Non-pigmented ciliary epithelial cell (primary cell): ENCODE results near the gene DOP1B.
"Not testable (repeated sequence)": the region's sequence is repeated elsewhere in the genome, so short reads cannot be mapped to it uniquely, and the experiment has no call there.

ENCODE experiments used
- DNase-seq: peaks from one replicate; pipeline ENCODE4 v3.0.0-alpha.2; 2010; ENCODE audit warnings: low read depth

Gene DOP1B

DNA sequence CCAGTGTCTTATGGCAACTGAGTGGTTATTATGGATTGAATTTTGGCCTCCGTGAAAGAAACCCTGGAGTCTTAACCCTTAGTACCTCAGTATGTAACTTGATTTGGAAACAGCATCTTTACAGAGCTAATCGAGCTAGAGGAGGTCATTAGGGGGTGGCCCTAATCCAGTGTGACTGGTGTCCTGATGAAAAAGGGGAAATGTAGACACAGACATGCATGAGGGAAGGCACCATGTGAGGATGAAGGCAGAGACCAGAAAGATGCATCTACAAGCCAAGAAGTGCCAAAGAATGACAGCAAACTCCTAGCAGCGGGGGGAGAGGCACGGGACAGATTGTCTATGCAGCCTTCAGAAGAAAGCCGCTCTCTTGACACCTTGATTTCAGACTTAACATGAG is 14.7 kb downstream of the DOP1B start:
- no peak for DNase-seq

GRCh38 chr21:36171741-36172331 is 15.2 kb downstream of the DOP1B start:
- DNase-seq, result no peak

- DNase-seq, result no peak
Measured at GRCh38 chr21:36174780-36175179, 18.2 kb downstream of the DOP1B start.

DNA sequence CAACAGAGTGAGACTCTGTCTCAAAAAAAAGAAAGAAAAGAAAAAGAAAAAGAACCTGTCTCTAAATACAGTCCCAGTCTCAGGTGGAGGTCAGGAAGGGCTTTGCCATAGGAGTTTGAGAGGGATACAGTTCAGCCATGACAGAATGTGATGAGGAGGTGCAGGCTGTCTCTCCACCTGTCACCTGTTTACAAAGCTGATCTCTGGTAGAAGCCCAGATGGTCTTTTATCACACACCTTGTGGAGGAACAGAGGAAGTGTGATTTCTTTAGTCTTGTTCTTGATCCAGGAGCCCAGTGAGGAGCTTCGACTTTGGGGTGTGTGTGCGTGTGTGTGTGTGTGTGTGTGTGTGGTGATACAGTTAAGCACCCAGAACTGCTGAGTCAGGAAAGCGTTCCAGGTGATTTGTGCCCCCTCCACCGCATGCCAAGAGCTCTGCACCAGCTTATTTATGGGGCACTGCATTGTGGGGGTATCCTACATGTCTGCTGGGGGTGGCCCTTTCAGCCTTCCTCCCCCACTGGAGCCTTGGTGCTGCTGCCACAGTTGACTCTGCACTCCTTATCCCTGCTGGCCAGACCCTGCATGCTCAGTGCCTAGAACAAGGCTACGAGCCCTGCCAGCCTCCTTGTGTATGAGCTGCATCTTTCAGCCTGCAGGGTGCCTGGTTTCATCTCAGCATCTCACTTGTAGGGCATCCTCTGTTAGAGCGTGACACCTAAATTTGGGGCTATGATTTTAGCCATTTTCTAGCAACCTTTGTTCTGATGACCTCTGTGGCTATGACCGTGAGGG is 19.3 kb downstream of the DOP1B start:
- DNase-seq, result no peak

DNA sequence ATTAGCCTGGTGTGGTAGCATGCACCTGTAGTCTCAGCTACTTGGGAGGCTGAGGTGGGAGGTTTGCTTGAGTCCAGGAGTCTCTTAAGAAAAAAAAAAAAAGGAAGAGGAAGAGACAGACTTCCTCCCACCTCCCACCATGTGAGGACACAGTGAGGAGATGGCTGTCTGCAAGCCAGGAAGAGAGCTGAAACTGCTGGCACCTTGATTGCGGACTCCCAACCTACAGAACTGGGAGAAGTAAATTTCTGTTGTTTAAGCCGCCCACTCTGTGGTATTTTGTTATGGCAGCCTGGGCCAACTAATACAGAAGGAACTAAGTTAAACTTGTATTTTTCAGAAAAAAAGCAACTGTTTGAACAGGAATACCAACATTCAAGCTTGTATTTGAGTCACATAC is 21.7 kb downstream of the DOP1B start:
- no peak for DNase-seq

DNA sequence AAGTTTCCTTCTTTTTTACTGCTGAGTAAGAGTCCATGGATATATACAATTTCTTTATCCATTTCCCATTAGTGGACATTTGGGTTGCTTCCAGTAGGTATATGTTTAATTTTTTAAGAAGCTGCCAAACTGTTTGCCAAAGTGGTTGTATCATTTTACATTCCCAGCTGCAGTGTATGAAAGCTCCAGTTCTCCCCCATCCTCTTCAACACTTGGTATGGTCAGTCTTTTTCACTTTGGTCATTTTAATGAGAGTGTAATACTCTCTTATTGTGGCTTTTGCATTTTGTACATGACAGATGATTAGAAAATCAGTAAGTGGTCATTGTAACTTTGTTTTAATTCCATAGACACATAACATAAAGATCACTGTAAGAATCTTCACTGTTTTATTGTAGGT is 22.5 kb downstream of the DOP1B start:
- no peak for DNase-seq

- DNase-seq, result no peak
Measured at GRCh38 chr21:36180963-36181362, 24.3 kb downstream of the DOP1B start.

- no peak for DNase-seq
Measured at GRCh38 chr21:36183144-36183795, 26.6 kb downstream of the DOP1B start.

DNA sequence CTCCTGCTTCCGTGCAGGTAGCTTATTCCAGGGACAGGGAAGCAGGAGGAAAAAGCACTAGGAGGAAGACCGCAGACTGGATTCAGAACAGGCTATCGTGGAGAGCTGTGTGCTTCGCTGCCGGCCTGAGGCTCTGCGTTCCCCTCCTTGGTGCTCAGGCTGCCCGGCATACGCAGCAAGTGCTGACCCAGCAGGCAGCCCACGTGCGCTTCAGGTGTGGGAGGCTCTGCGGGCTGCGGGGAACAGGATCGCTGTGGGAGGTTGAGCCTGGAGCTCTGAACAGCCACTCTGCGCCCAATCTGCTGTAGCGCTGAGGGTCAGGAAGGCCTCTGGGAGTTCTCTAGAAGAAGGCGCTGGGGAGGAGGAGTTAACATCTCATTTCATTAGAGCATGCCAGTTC is 27.9 kb downstream of the DOP1B start:
- no peak for DNase-seq

DNA sequence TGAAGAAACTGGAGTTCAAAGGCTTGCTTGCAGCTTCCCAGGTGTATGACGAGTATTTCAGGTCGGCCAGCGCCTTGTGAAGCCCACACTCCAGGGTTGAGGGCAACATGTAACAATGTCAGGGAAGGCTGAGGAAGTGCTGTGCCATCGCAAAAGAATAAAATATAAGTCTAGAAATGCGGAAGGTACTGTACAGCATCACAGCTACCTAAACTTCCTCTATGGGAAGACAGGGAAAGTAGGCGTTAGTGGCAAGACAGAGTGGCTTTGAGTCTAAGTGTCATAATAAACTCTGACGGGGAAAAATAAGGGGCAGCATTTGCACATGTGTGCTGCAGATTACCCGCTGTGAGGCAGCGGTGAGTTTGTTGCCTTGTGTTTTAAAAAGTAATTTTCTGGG is 28.9 kb downstream of the DOP1B start:
- DNase-seq, result no peak

DNA sequence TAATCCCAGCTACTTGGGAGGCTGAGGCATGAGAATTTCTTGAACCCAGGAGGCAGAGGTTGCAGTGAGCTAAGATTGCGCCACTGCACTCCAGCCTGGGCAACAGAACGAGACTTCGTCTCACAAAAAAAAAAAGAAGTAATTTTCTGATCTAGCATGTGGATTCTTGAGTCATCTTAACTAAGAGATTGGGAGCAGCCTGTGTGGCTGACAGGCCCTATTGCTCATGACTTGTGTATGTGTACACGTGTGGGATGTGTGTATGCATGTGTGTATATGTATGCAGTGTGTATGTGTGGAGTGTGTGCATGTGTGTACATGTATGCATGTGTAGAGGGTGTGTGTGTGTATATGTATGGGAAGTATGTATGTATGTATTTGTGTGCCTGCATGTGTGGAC is 29.5 kb downstream of the DOP1B start:
- no peak for DNase-seq

DNA sequence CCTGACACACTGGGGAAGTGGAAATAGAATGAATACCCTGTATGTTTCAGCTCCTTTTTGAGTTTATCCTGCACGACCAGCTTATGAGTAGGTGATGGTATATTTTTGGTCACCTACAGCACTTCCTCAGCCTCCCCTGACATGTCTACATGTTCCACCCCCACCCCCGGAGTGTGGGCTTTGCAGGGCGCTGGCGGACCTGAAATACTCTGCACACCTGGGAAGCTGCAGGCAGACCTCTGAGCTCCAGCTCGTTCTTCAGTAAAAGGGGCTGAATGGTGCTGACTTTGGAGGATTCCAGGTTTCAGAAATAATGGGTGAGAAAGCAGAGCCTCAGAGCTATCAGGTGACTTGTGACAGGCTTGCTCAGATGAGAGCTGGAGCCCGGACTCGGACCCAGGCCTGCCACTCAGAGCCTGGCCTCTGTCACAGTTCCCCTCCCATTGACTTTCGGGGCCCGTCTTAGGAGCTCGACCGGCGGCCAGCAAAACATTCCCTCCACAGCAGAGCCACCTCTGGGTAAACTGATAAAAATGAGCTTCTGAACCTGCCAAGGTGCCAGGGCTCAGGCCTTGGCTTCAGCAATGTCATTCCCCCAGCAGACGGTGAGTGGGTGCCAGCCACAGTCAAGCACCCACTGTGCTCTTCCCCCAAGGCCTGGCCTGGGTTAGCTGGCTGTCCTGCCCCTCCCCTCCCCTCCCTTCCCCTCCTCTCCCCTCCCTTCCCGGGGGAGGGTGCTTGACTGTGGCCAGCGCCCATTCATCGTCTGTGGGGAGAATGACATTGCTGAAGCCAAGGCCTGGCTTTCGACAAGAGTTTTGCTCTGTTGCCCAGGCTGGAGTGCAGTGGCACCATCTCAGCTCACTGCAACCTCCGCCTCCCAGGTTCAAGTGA is 30.1 kb downstream of the DOP1B start:
- DNase-seq, result no peak

DNA sequence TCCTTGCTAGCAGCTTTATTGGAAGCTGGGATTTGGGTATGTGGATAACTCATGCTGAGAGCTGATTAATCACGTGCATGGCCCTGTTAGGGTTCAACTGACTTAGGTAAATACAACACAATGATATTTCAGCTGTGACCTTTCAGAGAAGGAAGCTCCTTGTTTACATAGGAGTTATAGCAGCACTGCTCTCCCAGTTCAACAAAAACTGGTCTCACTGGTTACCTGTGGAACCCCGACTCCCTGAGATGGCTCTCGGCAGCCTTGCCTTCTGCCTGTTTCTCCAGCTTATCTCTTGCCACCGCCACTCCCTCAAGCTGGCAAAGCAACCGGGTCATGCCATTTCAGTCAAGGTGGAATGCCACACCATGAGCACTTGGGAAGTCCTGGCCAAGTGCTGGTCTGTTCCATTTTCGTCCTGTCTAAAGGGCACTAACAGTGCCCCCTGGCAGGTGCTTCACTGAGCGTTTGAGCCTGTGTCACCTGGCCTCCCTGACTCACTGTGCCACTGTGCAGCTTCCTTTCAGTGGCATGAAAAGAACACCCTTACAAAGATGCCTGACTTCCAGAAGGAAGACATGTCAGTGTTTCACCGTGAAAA is 31.6 kb downstream of the DOP1B start:
- DNase-seq, result no peak

- DNase-seq, result no peak
Measured at GRCh38 chr21:36188937-36189336, 32.3 kb downstream of the DOP1B start.

DNA sequence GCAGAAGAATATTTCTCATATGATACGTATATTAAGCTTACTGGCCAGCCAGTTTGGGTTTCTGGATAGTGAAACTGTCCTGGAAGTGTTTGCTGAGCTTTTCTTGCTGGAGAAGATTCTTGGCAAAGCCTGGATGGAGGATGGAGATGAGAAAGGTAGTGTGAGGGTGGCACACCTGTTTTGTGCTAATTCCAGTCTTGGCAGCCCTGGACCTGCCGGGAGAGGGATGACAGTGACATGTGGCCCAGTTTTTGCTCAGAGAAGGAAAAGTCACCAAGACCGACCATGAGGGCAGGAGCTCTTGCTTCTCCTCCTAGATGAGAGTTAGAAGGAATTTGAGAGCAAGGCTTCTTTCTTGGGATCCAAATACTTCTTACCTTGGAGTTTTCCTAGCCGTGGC is 34.1 kb downstream of the DOP1B start:
- DNase-seq, result no peak

DNA sequence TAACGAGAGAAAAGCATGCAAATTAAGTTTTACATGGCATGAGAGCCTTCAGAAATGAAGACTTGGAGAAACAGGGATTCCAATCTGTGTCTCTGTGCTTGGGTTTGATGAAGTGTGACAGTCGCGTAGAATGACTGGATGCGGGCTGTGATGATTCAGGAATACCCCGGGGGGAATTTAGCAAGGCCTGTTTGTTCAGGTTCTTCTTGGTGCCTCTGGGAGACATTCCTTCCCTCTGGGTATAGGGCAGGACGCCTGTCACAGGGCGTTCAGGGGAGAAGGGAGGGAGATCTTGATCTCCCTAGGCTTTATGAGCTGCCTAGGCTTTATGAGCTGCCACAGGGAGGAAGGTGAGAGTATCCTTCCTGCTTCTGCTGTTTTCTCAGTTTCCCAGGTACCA is 36.6 kb downstream of the DOP1B start:
- DNase-seq, result no peak

- no peak for DNase-seq
Measured at GRCh38 chr21:36194024-36194423, 37.4 kb downstream of the DOP1B start.

GRCh38 chr21:36195613-36196012 is 39.0 kb downstream of the DOP1B start:
- DNase-seq, result no peak

DNA sequence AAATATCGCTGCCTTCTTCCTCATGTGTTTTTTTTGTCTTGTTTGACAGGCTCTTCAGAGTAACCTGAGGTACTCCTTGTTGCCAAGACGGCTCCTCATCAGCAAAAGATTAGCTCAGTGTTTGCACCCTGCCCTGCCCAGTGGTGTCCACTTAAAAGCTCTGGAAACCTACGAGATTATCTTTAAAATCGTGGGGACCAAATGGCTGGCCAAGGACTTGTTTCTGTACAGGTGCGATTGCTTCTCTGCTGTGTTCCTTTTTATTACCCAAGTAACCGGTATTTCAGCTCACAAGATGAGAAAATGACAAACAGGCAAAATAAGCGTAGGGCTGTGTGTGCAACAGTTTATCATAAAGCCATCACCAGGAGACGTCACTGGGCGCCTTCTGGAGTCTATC is 42.4 kb downstream of the DOP1B start:
- no peak for DNase-seq

DNA sequence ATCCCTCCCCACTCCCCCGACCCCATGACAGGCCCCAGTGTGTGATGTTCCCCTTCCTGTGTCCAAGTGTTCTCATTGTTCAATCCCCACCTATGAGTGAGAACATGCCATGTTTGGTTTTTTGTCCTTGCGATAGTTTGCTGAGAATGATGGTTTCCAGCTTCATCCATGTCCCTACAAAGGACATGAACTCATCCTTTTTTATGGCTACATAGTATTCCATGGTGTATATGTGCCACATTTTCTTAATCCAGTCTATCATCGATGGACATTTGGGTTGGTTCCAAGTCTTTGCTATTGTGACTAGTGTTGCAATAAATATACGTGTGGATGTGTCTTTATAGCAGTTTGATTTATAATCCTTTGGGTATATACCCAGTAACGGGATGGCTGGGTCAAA is 43.0 kb downstream of the DOP1B start:
- not testable (repeated sequence) for DNase-seq

DNA sequence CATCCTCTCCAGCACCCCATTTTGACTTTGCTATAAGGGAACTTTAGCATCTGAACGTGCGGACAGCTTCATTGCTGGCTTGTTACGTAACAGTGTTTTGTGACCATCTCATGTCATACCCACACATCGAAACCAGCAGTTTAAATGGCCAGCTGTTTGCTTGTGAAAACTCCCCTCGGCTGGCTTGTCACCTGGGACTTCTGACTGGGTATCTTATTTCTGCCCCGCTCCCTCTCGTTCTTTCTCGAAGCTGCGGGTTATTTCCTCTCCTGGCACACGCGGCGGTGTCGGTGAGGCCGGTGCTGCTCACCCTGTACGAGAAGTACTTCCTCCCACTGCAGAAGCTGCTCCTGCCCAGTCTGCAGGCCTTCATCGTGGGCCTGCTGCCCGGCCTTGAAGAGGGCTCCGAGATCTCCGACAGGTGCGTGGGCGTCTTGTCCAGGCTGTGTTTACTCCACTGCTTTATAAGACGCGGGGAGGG is 43.5 kb downstream of the DOP1B start:
- no peak for DNase-seq
